Lower lobe of right lung (tissue), 2 donors: ENCODE data around the gene SSBP2. TPM values are rescaled to one million over a fixed set of nuclear protein-coding genes. Genes with fewer than 3 reads are reported as not detected.

ENCODE experiments used
- ATAC-seq, 2 donors: fragments of 200-7000 bp; cut with Tn5 transposase; one replicate each; pipeline ENCODE4 v1.9.1; 2020 to 2022; ENCODE audit warnings: mild to moderate bottlenecking in 2 of 2, moderate library complexity in 2 of 2
- DNase-seq: peaks from one replicate; pipeline ENCODE4 v3.0.0-alpha.2; 2020
- H3K27ac ChIP-seq: fragments of 200-600 bp; one replicate; pipeline ENCODE4 v1.8.0; 2022
- H3K27me3 ChIP-seq: fragments of 200-600 bp; one replicate; pipeline ENCODE4 v1.8.0; 2022; ENCODE audit warnings: low read depth
- H3K36me3 ChIP-seq: fragments of 200-600 bp; one replicate; pipeline ENCODE4 v1.8.0; 2022; ENCODE audit warnings: mild to moderate bottlenecking
- H3K4me1 ChIP-seq: fragments of 200-600 bp; one replicate; pipeline ENCODE4 v1.8.0; 2022
- H3K4me3 ChIP-seq: fragments of 200-600 bp; one replicate; pipeline ENCODE4 v1.8.0; 2022; ENCODE audit warnings: mild to moderate bottlenecking
- H3K9me3 ChIP-seq: fragments of 200-600 bp; one replicate; pipeline ENCODE4 v1.8.0; 2022
- intact Hi-C: fragments of 100-400 bp; cut with DNase I; formaldehyde crosslinking; loops from one replicate; pipeline ENCODE4 v1.11.0; 2022
- total RNA-seq: library from RNA; stranded (reverse); fragmentation: NEBNext Ultra II Directional; extraction: Animal tissue kit (Norgen Biotek cat#: 25700); gene quantifications from one replicate; pipeline ENCODE4 v1.2.1, GENCODE V29; 2021
- TF ChIP-seq, protein P1 (sequence below): fragments of 200-600 bp; IDR thresholded peaks from one replicate; pipeline ENCODE4 v1.8.0; 2022; ENCODE audit warnings: antibody characterized with exemption, mild to moderate bottlenecking
- donor health status: DM: no; HTN: yes; CAD: no; lungs with severe emphysema.

The SSBP2 gene
- total RNA-seq, 1 donor from 2014 or later = 41.1 TPM

DNA sequence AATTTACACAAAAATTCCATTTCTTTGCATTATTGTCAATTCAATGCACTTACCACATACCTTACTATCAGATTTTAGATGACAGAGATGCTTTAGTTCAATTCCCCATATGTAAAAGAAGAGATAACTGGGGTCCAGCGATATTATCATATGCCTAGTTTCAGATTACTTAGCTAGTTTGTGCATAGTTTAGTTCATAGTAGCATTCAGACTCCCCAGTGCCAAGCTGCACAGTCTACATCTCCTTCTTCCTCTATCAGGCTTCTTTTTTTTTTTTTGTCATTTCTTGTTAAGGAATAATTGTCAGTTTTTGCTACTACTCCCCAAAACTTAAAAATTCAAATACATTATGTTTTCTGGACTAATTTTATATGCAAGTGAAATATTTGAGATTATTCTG lies 175.0 kb downstream of the SSBP2 start:
- intact Hi-C loops = no loop called here
- TF ChIP-seq, protein P1, sequence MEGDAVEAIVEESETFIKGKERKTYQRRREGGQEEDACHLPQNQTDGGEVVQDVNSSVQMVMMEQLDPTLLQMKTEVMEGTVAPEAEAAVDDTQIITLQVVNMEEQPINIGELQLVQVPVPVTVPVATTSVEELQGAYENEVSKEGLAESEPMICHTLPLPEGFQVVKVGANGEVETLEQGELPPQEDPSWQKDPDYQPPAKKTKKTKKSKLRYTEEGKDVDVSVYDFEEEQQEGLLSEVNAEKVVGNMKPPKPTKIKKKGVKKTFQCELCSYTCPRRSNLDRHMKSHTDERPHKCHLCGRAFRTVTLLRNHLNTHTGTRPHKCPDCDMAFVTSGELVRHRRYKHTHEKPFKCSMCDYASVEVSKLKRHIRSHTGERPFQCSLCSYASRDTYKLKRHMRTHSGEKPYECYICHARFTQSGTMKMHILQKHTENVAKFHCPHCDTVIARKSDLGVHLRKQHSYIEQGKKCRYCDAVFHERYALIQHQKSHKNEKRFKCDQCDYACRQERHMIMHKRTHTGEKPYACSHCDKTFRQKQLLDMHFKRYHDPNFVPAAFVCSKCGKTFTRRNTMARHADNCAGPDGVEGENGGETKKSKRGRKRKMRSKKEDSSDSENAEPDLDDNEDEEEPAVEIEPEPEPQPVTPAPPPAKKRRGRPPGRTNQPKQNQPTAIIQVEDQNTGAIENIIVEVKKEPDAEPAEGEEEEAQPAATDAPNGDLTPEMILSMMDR = no peak
- no peak for DNase-seq
- Histone ChIP-seq H3K4me1 (peaks cover 14% of the 10 kb centered on the region), H3K4me3 (no peak overlapping the region), H3K9me3 (no peaks in the 10 kb centered on the region), H3K36me3 (no peaks in the 10 kb centered on the region), H3K27me3 (no peaks in the 10 kb centered on the region), H3K27ac (no peak overlapping the region)
- ATAC-seq = no peak

DNA sequence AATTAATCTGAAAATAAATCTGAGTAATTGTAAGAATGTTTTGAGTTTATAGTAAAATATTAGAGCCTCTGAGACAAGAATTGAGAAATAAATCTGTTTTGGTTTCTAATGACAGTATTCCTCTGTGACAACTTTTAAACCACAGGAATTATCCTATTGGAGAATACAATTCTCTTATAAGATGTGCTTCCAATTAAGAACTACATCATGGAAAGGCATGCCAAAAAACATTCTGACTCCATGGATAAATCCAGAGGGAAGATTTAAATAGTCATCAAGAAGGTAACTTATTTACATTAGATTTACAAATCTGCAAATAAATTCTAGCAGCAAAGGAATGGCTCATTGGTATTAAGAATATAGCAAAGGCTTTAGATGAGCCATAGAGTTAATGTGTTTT lies 178.7 kb downstream of the SSBP2 start:
- intact Hi-C loops = no loop called here

GRCh38 chr5:81558188-81558587 lies 192.7 kb downstream of the SSBP2 start:
- Histone ChIP-seq H3K36me3 (no peaks in the 10 kb centered on the region), H3K27ac (no peak overlapping the region), H3K27me3 (no peaks in the 10 kb centered on the region), H3K4me3 (no peak overlapping the region), H3K4me1 (no peaks in the 10 kb centered on the region), H3K9me3 (no peaks in the 10 kb centered on the region)
- TF ChIP-seq, protein P1 = no peak
- ATAC-seq (no peak), DNase-seq (no peak)
- intact Hi-C loops = no loop called here

More for the DNA sequence above, 178.7 kb downstream of the SSBP2 start:
- Histone ChIP-seq H3K4me1 (no peaks in the 10 kb centered on the region), H3K4me3 (no peak overlapping the region), H3K9me3 (no peaks in the 10 kb centered on the region), H3K27ac (no peak overlapping the region), H3K27me3 (no peaks in the 10 kb centered on the region), H3K36me3 (no peaks in the 10 kb centered on the region)
- ATAC-seq = no peak
- DNase-seq = no peak
- TF ChIP-seq, protein P1 = no peak

- Histone ChIP-seq H3K27me3 (no peaks in the 10 kb centered on the region), H3K27ac (no peak overlapping the region), H3K4me3 (no peak overlapping the region), H3K4me1 (no peaks in the 10 kb centered on the region), H3K36me3 (no peaks in the 10 kb centered on the region), H3K9me3 (no peaks in the 10 kb centered on the region)
- no peak for DNase-seq
- ATAC-seq = no peak
- TF ChIP-seq, protein P1 = no peak
- intact Hi-C loops = no loop called here
Observed at GRCh38 chr5:81556809-81557208, 194.1 kb downstream of the SSBP2 start.

- DNase-seq (no peak), ATAC-seq (no peak)
- Histone ChIP-seq H3K4me1 (no peaks in the 10 kb centered on the region), H3K36me3 (no peaks in the 10 kb centered on the region), H3K27me3 (no peaks in the 10 kb centered on the region), H3K4me3 (no peak overlapping the region), H3K27ac (no peak overlapping the region), H3K9me3 (no peaks in the 10 kb centered on the region)
- intact Hi-C loops = no loop called here
- TF ChIP-seq, protein P1 = no peak
Observed at GRCh38 chr5:81555865-81556264, 195.0 kb downstream of the SSBP2 start.

DNA sequence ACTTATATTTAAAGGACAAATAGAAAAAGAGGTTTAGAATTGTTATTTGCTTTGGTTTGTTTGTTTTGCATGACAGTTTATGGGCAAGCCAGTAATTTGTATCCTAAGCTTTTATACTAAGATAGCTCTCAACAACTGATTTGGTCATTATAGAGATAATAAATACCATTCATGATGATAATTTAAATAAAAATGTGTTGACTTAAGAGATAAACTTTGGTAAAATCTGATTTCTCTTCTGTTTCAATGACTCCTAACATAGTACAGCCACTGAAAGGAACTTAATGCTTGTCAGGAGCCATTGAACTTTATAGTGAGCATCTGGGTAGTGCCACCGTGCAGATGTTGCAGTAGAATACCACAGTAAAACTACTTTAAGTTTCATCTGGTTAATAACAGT lies 196.2 kb downstream of the SSBP2 start:
- no peak overlapping the region for H3K4me3 ChIP-seq
- intact Hi-C loops = no loop called here
- ATAC-seq = no peak
- H3K4me1 ChIP-seq = no peaks in the 10 kb centered on the region
- no peaks in the 10 kb centered on the region for H3K36me3 ChIP-seq
- H3K27ac ChIP-seq = no peak overlapping the region
- no peaks in the 10 kb centered on the region for H3K27me3 ChIP-seq
- DNase-seq = no peak
- H3K9me3 ChIP-seq = no peaks in the 10 kb centered on the region
- TF ChIP-seq, protein P1 = no peak
